A549 (cell line): ENCODE results near the gene WDR62. TPM values are rescaled to one million over a fixed set of nuclear protein-coding genes. Genes with fewer than 3 reads are reported as not detected.

Experiments
- BHLHE40 ChIP-seq: IDR thresholded peaks from 2 replicates; pipeline ENCODE4 v1.6.1; 2012; ENCODE audit warnings: low read depth, low read length, inconsistent platforms
- CBX8 ChIP-seq: fragments of 200-600 bp; sonication (generic); IDR thresholded peaks from 2 replicates; pipeline ENCODE4 v1.6.1; 2016
- CEBPB ChIP-seq, 2 experiments: fragments of >200 bp in 1 of 2; sonication (Bioruptor Twin) in 1 of 2; formaldehyde crosslinking in 1 of 2; IDR thresholded peaks; 2 replicates each; pipeline ENCODE4 v1.6.1; 2012 to 2016
- EHMT2 ChIP-seq: fragments of 200-600 bp; sonication (generic); IDR thresholded peaks from 2 replicates; pipeline ENCODE4 v1.6.1; 2016; ENCODE audit warnings: antibody characterized with exemption, low read depth, mild to moderate bottlenecking, moderate library complexity
- ESRRA ChIP-seq: fragments of 150-350 bp; IDR thresholded peaks from 2 replicates; pipeline ENCODE4 v1.6.1; 2014; ENCODE audit warnings: mild to moderate bottlenecking, low read length, borderline replicate concordance
- GATA3 ChIP-seq: IDR thresholded peaks from 2 replicates; pipeline ENCODE4 v1.6.1; 2012; ENCODE audit warnings: borderline replicate concordance
- HEYL ChIP-seq: fragments of 250-450 bp; sonication (Bioruptor Pico); IDR thresholded peaks from 2 replicates; pipeline ENCODE4 v1.8.0; 2021; ENCODE audit warnings: mild to moderate bottlenecking, moderate library complexity
- HOXB13 ChIP-seq: fragments of 250-450 bp; sonication (Bioruptor Pico); IDR thresholded peaks from 2 replicates; pipeline ENCODE4 v1.5.0; 2020; ENCODE audit warnings: low read depth, mild to moderate bottlenecking, moderate library complexity
- HOXB5 ChIP-seq: fragments of 250-450 bp; sonication (Bioruptor Pico); IDR thresholded peaks from 2 replicates; pipeline ENCODE4 v1.5.0; 2020; ENCODE audit warnings: mild to moderate bottlenecking, moderate library complexity
- KDM1A ChIP-seq: fragments of 200-600 bp; sonication (generic); IDR thresholded peaks from 2 replicates; pipeline ENCODE4 v1.6.1; 2016; ENCODE audit warnings: low read depth, mild to moderate bottlenecking
- KDM5A ChIP-seq: fragments of 200-600 bp; sonication (generic); IDR thresholded peaks from 2 replicates; pipeline ENCODE4 v1.6.1; 2016; ENCODE audit warnings: antibody characterized with exemption, mild to moderate bottlenecking
- MAFK ChIP-seq: fragments of 450-650 bp; IDR thresholded peaks from 2 replicates; pipeline ENCODE4 v1.6.1; 2014; ENCODE audit not compliant: partially characterized antibody
- MYC ChIP-seq: IDR thresholded peaks from 2 replicates; pipeline ENCODE4 v1.6.1; 2012; ENCODE audit warnings: mild to moderate bottlenecking, inconsistent platforms, low read length, improper control_type of control experiment, borderline replicate concordance
- NFE2L2 ChIP-seq: fragments of 150-350 bp; conservative IDR thresholded peaks from 2 replicates; pipeline ENCODE4 v1.6.1; 2014; ENCODE audit warnings: low read length
- NPAS2 ChIP-seq: fragments of 250-450 bp; sonication (Bioruptor Pico); IDR thresholded peaks from 2 replicates; pipeline ENCODE4 v1.8.0; 2022; ENCODE audit warnings: mild to moderate bottlenecking, moderate library complexity, borderline replicate concordance
- PHF8 ChIP-seq: fragments of 200-600 bp; sonication (generic); IDR thresholded peaks from 2 replicates; pipeline ENCODE4 v1.6.1; 2016; ENCODE audit warnings: low read depth, mild to moderate bottlenecking, antibody characterized with exemption, moderate library complexity, borderline replicate concordance
- RAD21 ChIP-seq, 2 experiments: fragments of >200 bp in 1 of 2; sonication (Bioruptor Twin) in 1 of 2; formaldehyde crosslinking in 1 of 2; IDR thresholded peaks in 1 of 2; conservative IDR thresholded peaks in 1 of 2; 2 replicates in 1 of 2; 3 replicates in 1 of 2; pipeline ENCODE4 v1.6.1; 2012 to 2018; ENCODE audit warnings: inconsistent platforms in 1 of 2
- RARB ChIP-seq: fragments of 250-450 bp; sonication (Bioruptor Pico); IDR thresholded peaks from 2 replicates; pipeline ENCODE4 v1.8.0; 2021; ENCODE audit warnings: mild to moderate bottlenecking, moderate library complexity
- RNF2 ChIP-seq: fragments of 200-600 bp; sonication (generic); IDR thresholded peaks from 2 replicates; pipeline ENCODE4 v1.6.1; 2016; ENCODE audit warnings: low read depth, mild to moderate bottlenecking, antibody characterized with exemption, moderate library complexity, borderline replicate concordance
- ZC3H11A ChIP-seq: fragments of 450-650 bp; IDR thresholded peaks from 2 replicates; pipeline ENCODE4 v1.6.1; 2014; ENCODE audit warnings: antibody characterized with exemption, mild to moderate bottlenecking
- polyA plus RNA-seq, 4 experiments: library from polyadenylated mRNA; depleted of rRNA in 3 of 4; stranded (reverse); fragments of >200 nt; fragmentation: RNase III in 1 of 4; extraction: RNeasy Plus Mini Kit Qiagen cat#74134 plus additional on column Dnase treatment in 1 of 4; gene quantifications; 2 replicates in 3 of 4; 3 replicates in 1 of 4; pipeline ENCODE4 v1.2.3, GENCODE V29; 2011 to 2017
- TF ChIP-seq, protein P1 (sequence below): fragments of 250-450 bp; sonication (Bioruptor Pico); IDR thresholded peaks from 2 replicates; pipeline ENCODE4 v1.5.0; 2021; ENCODE audit warnings: mild to moderate bottlenecking, moderate library complexity, borderline replicate concordance
- TF ChIP-seq, protein P2 (sequence below): fragments of >200 bp; sonication (Bioruptor Twin); formaldehyde crosslinking; IDR thresholded peaks from 3 replicates; pipeline ENCODE4 v1.6.1; 2016
- TF ChIP-seq, protein P3 (sequence below): IDR thresholded peaks from 2 replicates; pipeline ENCODE4 v1.6.1; 2012; ENCODE audit warnings: low read depth, borderline replicate concordance
- TF ChIP-seq, protein P4 (sequence below): IDR thresholded peaks from 2 replicates; pipeline ENCODE4 v1.6.1; 2012

Gene WDR62
- polyA plus RNA-seq, 2 of the 4 experiments (the other 2 are of a cell fraction) = 15.5 to 32.9 TPM

DNA sequence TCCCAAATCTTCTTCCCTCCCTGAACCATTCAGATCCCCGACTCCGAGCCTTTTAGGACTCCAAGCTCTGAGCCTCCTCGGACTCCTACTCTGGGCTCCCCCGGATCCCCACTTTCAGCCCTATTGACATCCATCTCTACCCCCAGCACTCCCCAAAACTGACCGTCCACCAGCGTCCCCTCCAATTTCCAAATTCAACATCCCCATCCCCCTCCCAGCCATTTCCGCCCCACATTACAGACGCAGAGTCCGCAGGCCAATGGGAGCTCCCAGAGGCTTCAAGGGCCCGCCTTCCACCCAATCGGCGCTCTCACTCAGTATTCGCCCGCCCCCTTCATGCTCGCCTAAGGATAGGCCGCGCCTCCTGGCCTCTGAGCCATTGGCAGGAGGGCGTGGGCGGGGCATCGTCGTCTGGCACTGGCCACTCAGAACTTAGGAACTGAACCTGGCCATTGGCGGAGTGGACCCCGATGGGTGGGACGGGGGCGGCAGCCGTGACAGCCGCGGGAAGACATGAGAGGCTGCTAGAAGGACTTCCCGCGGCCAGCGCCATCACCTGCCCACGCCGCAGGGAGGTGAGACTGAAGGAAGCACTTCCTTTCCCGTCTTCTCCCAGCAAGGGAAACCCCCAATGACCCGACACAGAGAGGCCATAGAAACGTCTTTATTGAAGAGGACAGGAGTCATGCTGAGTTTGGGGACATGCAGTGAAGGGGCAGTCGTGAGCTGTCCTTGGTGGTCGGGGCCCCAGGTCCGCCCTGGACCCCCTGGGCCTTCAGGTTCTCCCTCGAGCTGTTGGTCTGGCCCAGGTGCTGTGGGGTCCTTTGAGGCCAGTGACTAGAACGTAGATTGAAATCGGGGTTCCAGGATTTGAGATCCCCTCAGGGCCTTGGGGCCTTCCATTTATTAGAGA, 40.4 kb upstream of the WDR62 start, which contains the start of gene ALKBH6 (continued):
- TF ChIP-seq RNF2 (no peak), KDM5A (no peak), CBX8 (no peak), ZC3H11A (no peak), CEBPB (IDR thresholded peaks at IDR 0.05) (no peak), HOXB13 (no peak), KDM1A (no peak), GATA3 (no peak), MAFK (no peak), MYC (peak; percentile 79), HOXB5 (0 out of 2 replicates have a peak, but pooled peaks have one; percentile 57), BHLHE40 (no peak), RAD21 (conservative IDR thresholded peaks at IDR 0.05 in 1 of 2, IDR thresholded peaks at IDR 0.05 in 1 of 2) (0 out of 5 replicates have a peak, but pooled peaks of 1 of the 2 experiments have one; percentile 23), ESRRA (0 out of 2 replicates have a peak, but pooled peaks have one; percentile 21), NFE2L2 (no peak), HEYL (CRISPR knock-in tag) (no peak), NPAS2 (CRISPR knock-in tag) (no peak), EHMT2 (no peak), PHF8 (peak; percentile 67; the same call in 1 of the 2 replicates), RARB (CRISPR knock-in tag) (no peak)
- TF ChIP-seq, protein P1, sequence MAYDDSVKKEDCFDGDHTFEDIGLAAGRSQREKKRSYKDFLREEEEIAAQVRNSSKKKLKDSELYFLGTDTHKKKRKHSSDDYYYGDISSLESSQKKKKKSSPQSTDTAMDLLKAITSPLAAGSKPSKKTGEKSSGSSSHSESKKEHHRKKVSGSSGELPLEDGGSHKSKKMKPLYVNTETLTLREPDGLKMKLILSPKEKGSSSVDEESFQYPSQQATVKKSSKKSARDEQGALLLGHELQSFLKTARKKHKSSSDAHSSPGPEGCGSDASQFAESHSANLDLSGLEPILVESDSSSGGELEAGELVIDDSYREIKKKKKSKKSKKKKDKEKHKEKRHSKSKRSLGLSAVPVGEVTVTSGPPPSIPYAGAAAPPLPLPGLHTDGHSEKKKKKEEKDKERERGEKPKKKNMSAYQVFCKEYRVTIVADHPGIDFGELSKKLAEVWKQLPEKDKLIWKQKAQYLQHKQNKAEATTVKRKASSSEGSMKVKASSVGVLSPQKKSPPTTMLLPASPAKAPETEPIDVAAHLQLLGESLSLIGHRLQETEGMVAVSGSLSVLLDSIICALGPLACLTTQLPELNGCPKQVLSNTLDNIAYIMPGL (CRISPR knock-in tag) = no peak
- TF ChIP-seq, protein P2, sequence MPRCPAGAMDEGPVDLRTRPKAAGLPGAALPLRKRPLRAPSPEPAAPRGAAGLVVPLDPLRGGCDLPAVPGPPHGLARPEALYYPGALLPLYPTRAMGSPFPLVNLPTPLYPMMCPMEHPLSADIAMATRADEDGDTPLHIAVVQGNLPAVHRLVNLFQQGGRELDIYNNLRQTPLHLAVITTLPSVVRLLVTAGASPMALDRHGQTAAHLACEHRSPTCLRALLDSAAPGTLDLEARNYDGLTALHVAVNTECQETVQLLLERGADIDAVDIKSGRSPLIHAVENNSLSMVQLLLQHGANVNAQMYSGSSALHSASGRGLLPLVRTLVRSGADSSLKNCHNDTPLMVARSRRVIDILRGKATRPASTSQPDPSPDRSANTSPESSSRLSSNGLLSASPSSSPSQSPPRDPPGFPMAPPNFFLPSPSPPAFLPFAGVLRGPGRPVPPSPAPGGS = no peak; the same call in 2 of the 3 replicates
- TF ChIP-seq, protein P3, sequence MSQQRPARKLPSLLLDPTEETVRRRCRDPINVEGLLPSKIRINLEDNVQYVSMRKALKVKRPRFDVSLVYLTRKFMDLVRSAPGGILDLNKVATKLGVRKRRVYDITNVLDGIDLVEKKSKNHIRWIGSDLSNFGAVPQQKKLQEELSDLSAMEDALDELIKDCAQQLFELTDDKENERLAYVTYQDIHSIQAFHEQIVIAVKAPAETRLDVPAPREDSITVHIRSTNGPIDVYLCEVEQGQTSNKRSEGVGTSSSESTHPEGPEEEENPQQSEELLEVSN = peak; percentile 84
- TF ChIP-seq, protein P4, sequence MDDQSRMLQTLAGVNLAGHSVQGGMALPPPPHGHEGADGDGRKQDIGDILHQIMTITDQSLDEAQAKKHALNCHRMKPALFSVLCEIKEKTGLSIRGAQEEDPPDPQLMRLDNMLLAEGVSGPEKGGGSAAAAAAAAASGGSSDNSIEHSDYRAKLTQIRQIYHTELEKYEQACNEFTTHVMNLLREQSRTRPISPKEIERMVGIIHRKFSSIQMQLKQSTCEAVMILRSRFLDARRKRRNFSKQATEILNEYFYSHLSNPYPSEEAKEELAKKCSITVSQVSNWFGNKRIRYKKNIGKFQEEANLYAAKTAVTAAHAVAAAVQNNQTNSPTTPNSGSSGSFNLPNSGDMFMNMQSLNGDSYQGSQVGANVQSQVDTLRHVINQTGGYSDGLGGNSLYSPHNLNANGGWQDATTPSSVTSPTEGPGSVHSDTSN = peak; percentile 43; the same call in 1 of the 2 replicates
